Gastrocnemius medialis (tissue), 4 donors: Measurements from ENCODE around the gene SEMA5B.

Experiments used
- CTCF ChIP-seq, 5 experiments: fragments of 450-650 bp in 3 of 5; fragments of 200-600 bp in 2 of 5; sonication (generic) in 2 of 5; IDR thresholded peaks in 4 of 5; conservative IDR thresholded peaks in 1 of 5; 1 replicate in 4 of 5; 2 replicates in 1 of 5; pipeline ENCODE4 v1.5.1; 2016 to 2019; ENCODE audit warnings: antibody characterized with exemption in 5 of 5, mild to moderate bottlenecking in 3 of 5, moderate library complexity in 3 of 5
- POLR2A ChIP-seq, 2 donors: fragments of 450-650 bp; IDR thresholded peaks; one replicate each; pipeline ENCODE4 v1.6.1; 2017; ENCODE audit warnings: antibody characterized with exemption in 2 of 2, mild to moderate bottlenecking in 2 of 2, moderate library complexity in 2 of 2

GRCh38 chr3:122984650-122985049 lies 42.9 kb downstream of the SEMA5B start:
- no peak for TF ChIP-seq POLR2A (IDR thresholded peaks at IDR 0.05)
- TF ChIP-seq CTCF (IDR thresholded peaks at IDR 0.05 in 4 of 5, conservative IDR thresholded peaks at IDR 0.05 in 1 of 5) = no peak
